Measurements from ENCODE around the gene PSTPIP1. TPM values are rescaled to one million over a fixed set of nuclear protein-coding genes. Genes with fewer than 3 reads are reported as not detected.
A peak's percentile ranks its signal among the peaks of the same experiment; 100 is the strongest.

Gene PSTPIP1
- total RNA-seq, 2 donors from 2014 or later, result 3.3 to 3.6 TPM

GRCh38 chr15:77028451-77029165 lies 33.7 kb downstream of the PSTPIP1 start:
- intact Hi-C loops (cut with DNase I), result loop anchor here (10.0 kb wide), 1 partner anchor 516 kb away; no protein-coding TSS in a partner anchor
- 45 to 54% methylated on average over 17 to 22 of the region's 22 CpGs for WGBS, 2 donors
- TF ChIP-seq POLR2A (IDR thresholded peaks at IDR 0.05) (no peak), CTCF (IDR thresholded peaks at IDR 0.05) (no peak)
- no peak overlapping the region for H3K4me3 ChIP-seq
- ATAC-seq, result no peak
- H3K4me1 ChIP-seq, result peaks cover 16% of the 10 kb centered on the region
- H3K36me3 ChIP-seq (replicated peaks in 1 of 2; ENCODE audit: insufficient read depth in 1 of 2, low read depth in 2 of 2), result no peaks in the 10 kb centered on the region
- DNase-seq, result peak in 3 of 4 donors; percentile 3 to 15 (median 11)
- H3K27ac ChIP-seq, result no peak overlapping the region
- H3K27me3 ChIP-seq, result no peaks in the 10 kb centered on the region
- no peaks in the 10 kb centered on the region for H3K9me3 ChIP-seq

GRCh38 chr15:77029166-77030047 lies 34.5 kb downstream of the PSTPIP1 start:
- WGBS, 2 donors, result 83 to 84% methylated on average over 17 to 21 of the region's 21 CpGs
- ATAC-seq (no peak), DNase-seq (peak in 3 of 4 donors; percentile 1 to 10 (median 3))
- Histone ChIP-seq H3K27me3 (no peaks in the 10 kb centered on the region), H3K36me3 (replicated peaks in 1 of 2; ENCODE audit: insufficient read depth in 1 of 2, low read depth in 2 of 2) (no peaks in the 10 kb centered on the region), H3K27ac (no peak overlapping the region), H3K4me1 (peaks cover 12% of the 10 kb centered on the region), H3K9me3 (no peaks in the 10 kb centered on the region), H3K4me3 (no peak overlapping the region)
- TF ChIP-seq CTCF (IDR thresholded peaks at IDR 0.05) (no peak), POLR2A (IDR thresholded peaks at IDR 0.05) (no peak)
- intact Hi-C loops (cut with DNase I), result loop anchor here (10.0 kb wide), 1 partner anchor 515 kb away; no protein-coding TSS in a partner anchor

GRCh38 chr15:77030048-77030927 lies 35.4 kb downstream of the PSTPIP1 start:
- Histone ChIP-seq H3K9me3 (no peaks in the 10 kb centered on the region), H3K27me3 (no peaks in the 10 kb centered on the region), H3K27ac (no peak overlapping the region), H3K4me3 (no peak overlapping the region), H3K4me1 (peaks cover 12% of the 10 kb centered on the region), H3K36me3 (replicated peaks in 1 of 2; ENCODE audit: insufficient read depth in 1 of 2, low read depth in 2 of 2) (no peaks in the 10 kb centered on the region)
- intact Hi-C loops (cut with DNase I), result no loop called here
- TF ChIP-seq POLR2A (IDR thresholded peaks at IDR 0.05) (no peak), CTCF (IDR thresholded peaks at IDR 0.05) (no peak)
- peak; percentile 1 to 12 (median 8) for DNase-seq
- ATAC-seq, result no peak
- WGBS, 2 donors, result 74 to 78% methylated on average over 13 to 22 of the region's 22 CpGs

DNA sequence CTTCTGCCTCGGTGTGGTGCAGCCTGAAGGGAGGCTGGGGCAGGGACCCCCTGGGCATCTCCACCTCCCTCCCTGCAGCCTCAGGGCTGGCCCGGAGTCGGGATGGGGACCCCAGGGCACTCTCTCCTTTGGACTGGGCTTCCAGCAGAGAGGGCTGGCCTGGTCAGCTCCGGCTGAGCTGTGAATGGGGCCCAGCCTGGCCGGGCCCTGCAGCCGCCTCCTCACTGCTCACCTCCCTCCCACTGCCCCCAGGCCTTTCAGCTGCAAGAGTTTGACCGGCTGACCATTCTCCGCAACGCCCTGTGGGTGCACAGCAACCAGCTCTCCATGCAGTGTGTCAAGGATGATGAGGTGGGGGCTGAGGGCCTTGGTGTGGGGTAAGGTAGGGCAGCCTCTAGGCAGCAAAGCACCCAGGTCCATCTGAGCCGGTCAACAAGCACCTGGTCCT lies 36.0 kb downstream of the PSTPIP1 start:
- Histone ChIP-seq H3K4me3 (no peak overlapping the region), H3K36me3 (replicated peaks in 1 of 2; ENCODE audit: insufficient read depth in 1 of 2, low read depth in 2 of 2) (no peaks in the 10 kb centered on the region), H3K4me1 (peaks cover 12% of the 10 kb centered on the region), H3K27ac (no peak overlapping the region), H3K27me3 (no peaks in the 10 kb centered on the region), H3K9me3 (no peaks in the 10 kb centered on the region)
- intact Hi-C loops (cut with DNase I), result no loop called here
- DNase-seq (peak in 2 of 4 donors; percentile 5 to 9), ATAC-seq (no peak)
- TF ChIP-seq CTCF (IDR thresholded peaks at IDR 0.05), result no peak
- WGBS, 2 donors, result 81 to 100% methylated on average over 3 to 10 of the region's 10 CpGs
